Rectal smooth muscle tissue (tissue), 1 donor: Measurements from ENCODE around the gene ADAMTS3.

Experiments used
- H3K27ac ChIP-seq: one replicate; pipeline ENCODE4 v1.7.0; 2013; ENCODE audit warnings: low read depth, low read length, inconsistent platforms
- H3K27me3 ChIP-seq: one replicate; pipeline ENCODE4 v1.7.0; 2013; ENCODE audit warnings: low read length; ENCODE audit not compliant: control insufficient read depth, insufficient read depth
- H3K36me3 ChIP-seq: one replicate; pipeline ENCODE4 v1.7.0; 2013; ENCODE audit warnings: low read length; ENCODE audit not compliant: control insufficient read depth, insufficient read depth
- H3K4me1 ChIP-seq: one replicate; pipeline ENCODE4 v1.7.0; 2013; ENCODE audit warnings: low read length; ENCODE audit not compliant: control insufficient read depth, insufficient read depth
- H3K4me3 ChIP-seq: one replicate; pipeline ENCODE4 v1.7.0; 2013; ENCODE audit warnings: low read length
- H3K9ac ChIP-seq: one replicate; pipeline ENCODE4 v1.7.0; 2013; ENCODE audit warnings: low read length

ADAMTS3 gene

DNA sequence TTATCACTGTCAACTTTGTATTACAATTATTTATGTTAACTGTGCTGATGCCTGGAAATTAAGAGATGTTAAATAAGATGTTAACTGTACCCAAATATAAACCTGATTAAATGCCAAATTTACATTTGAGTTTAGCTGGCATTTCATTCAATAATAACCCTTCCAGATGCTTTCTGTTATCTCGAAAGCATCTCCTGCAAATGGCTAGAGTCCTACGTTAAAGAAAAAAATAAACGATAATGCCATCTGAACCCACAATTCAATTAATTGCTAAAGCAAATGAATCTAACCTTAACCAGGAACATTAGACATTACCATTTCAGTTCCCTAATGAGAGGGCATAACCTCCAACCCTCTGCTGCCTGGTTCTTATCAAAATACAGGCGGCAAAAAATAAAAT is 145.0 kb downstream of the ADAMTS3 start:
- H3K4me3 ChIP-seq = no peak overlapping the region
- H3K9ac ChIP-seq = no peak overlapping the region
- H3K27ac ChIP-seq = no peak overlapping the region
- no peaks in the 10 kb centered on the region for H3K4me1 ChIP-seq
- no peaks in the 10 kb centered on the region for H3K27me3 ChIP-seq
- H3K36me3 ChIP-seq = no peaks in the 10 kb centered on the region

DNA sequence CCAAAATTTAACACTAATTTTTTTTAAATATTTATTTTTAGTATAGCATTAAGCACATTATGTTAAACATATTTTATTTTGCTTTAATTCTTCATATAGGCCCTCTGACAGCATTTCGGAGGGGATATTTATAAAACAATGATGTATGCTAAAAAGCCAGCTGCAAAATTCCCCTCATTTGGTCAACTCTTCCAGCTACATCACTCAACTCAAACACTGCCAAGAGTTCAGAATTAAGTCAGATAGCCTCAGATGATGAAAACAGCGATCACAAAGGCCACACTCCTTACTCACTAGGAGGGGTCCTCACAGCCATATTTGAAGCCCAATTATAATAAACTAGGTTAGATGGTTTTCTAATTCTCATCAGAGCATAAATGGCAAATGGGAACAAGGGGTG is 146.6 kb downstream of the ADAMTS3 start:
- Histone ChIP-seq H3K36me3 (no peaks in the 10 kb centered on the region), H3K27me3 (no peaks in the 10 kb centered on the region), H3K9ac (no peak overlapping the region), H3K4me1 (peaks cover 3% of the 10 kb centered on the region), H3K27ac (no peak overlapping the region), H3K4me3 (no peak overlapping the region)

DNA sequence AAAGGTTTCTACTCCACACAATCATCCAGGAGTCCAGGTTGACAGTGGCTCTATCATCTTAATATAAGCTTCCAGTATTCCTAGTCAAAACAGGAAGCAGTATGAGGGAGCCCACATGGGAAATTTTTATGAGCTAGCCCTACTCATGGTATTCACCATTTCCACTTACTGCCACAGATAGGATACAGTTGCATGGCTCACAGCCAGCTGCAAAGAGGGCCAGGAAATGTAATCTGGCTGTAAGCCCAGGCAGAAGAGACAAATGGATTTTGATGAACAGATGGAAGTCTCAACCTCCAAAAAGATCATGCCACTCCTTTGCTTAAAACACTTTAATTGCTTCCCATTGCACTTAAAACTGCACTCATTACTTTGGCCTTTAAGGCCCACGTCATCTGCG is 150.6 kb downstream of the ADAMTS3 start:
- Histone ChIP-seq H3K36me3 (no peaks in the 10 kb centered on the region), H3K27ac (no peak overlapping the region), H3K27me3 (no peaks in the 10 kb centered on the region), H3K9ac (no peak overlapping the region), H3K4me1 (peaks cover 3% of the 10 kb centered on the region), H3K4me3 (no peak overlapping the region)

DNA sequence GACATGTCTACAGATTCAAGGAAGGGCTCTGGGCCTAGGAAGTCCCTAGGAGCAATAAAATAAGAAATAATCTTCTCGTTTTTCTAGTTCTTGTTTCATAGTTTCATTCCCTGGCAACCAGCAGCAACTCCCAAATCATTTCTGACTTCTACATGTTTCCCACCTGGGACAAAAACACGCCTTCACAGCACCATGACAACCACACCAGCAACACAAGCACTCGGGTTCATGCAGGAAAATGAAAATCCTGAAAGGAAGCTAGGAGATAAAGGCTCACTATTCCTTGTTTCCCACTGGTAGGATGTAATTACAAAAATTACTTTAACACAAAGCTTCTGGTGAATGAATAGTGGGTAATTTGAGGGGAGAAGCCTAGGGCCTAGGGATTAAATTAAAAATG is 158.9 kb downstream of the ADAMTS3 start:
- peak overlapping the region; percentile 32 for H3K27ac ChIP-seq
- H3K9ac ChIP-seq = no peak overlapping the region
- no peaks in the 10 kb centered on the region for H3K27me3 ChIP-seq
- no peaks in the 10 kb centered on the region for H3K4me1 ChIP-seq
- H3K36me3 ChIP-seq = no peaks in the 10 kb centered on the region
- no peak overlapping the region for H3K4me3 ChIP-seq

DNA sequence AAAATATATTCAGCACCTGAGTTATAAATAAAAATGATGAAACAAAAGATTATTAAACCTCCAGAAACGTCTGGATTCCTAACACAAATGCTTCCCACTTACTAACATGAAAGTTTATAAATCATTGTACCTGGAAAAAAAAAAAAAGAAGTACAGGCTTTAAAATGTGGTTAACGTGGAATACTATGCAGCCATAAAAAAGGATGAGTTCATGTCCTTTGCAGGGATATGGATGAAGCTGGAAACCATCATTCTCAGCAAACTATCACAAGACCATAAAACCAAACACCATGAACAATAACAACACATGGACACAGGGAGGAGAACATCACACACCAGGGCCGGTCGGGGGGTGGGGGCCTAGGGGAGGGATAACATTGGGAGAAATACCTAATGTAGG is 160.5 kb downstream of the ADAMTS3 start:
- H3K4me1 ChIP-seq = no peaks in the 10 kb centered on the region
- H3K36me3 ChIP-seq = no peaks in the 10 kb centered on the region
- no peak overlapping the region for H3K4me3 ChIP-seq
- H3K27ac ChIP-seq = no peak overlapping the region
- H3K27me3 ChIP-seq = no peaks in the 10 kb centered on the region
- H3K9ac ChIP-seq = no peak overlapping the region

DNA sequence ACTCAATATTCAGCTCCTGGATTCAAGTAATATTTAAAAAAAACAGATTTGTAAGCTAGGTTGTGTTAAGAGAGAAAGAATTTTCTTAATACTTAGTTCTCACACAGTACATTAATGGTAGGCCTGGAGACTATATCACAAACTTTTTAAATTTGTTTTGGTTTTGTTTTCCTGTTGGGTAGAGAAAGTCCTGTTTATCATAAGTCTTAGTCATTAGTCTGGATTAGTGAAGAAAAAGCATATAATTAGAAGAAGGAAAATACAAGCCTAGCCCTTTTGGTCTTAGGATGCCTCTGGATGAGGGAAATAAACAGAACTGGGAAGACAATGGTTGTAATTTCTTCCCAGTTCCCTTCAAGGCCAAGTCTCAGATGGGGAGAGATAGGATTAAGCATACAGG is 163.6 kb downstream of the ADAMTS3 start:
- H3K27me3 ChIP-seq = no peaks in the 10 kb centered on the region
- no peak overlapping the region for H3K9ac ChIP-seq
- H3K27ac ChIP-seq = no peak overlapping the region
- no peaks in the 10 kb centered on the region for H3K4me1 ChIP-seq
- no peak overlapping the region for H3K4me3 ChIP-seq
- no peaks in the 10 kb centered on the region for H3K36me3 ChIP-seq

DNA sequence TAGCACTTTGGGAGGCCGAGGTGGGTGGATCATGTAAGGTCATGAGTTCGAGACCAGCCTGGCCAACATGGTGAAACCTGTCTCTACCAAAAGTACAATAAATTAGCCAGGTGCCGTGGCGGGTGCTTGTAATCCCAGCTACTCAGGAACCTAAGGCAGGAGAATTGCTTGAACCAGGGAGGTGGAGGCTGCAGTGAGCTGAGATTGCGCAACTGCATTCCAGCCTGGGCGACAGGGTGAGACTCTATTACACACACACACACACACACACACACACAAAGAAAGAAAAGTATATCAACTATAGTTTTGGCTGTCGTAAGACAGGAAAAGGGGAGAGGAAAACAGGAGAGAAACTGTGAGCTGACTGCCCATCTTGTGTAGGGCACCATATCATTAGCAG is 171.7 kb downstream of the ADAMTS3 start:
- Histone ChIP-seq H3K27ac (no peak overlapping the region), H3K9ac (no peak overlapping the region), H3K27me3 (no peaks in the 10 kb centered on the region), H3K4me3 (no peak overlapping the region), H3K4me1 (no peaks in the 10 kb centered on the region), H3K36me3 (no peaks in the 10 kb centered on the region)

DNA sequence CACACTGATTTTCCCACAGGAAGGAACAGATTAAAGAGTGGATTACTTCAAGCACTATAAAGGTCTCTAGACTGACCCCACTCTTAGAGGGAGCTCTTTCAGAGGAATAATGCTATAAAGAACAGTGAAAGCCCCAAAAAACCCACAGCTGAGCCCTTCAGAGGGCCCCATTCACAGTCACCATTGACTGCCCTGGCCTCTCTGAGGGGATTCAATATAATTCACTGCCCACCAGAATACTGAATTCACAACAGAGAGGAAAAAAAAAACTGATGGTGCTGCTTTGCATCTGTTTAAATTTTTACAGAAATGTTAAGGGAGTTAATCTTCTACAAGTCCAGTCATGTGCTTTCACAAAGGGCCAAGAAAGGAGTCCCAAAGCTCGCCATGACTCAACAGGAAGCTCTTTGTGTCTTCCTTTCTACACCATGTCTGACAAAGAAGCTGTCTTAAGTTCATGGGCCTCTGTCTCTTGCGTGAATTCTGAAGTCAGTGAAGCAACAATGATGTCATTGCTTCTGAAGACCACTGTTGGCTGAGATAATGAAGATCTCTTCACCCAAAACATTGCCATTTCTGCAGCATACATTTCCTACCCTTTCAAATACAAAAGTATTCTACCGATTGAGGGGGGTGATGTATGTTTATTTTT is 174.9 kb downstream of the ADAMTS3 start:
- Histone ChIP-seq H3K9ac (no peak overlapping the region), H3K27me3 (no peaks in the 10 kb centered on the region), H3K4me3 (no peak overlapping the region), H3K36me3 (no peaks in the 10 kb centered on the region), H3K4me1 (no peaks in the 10 kb centered on the region), H3K27ac (no peak overlapping the region)

DNA sequence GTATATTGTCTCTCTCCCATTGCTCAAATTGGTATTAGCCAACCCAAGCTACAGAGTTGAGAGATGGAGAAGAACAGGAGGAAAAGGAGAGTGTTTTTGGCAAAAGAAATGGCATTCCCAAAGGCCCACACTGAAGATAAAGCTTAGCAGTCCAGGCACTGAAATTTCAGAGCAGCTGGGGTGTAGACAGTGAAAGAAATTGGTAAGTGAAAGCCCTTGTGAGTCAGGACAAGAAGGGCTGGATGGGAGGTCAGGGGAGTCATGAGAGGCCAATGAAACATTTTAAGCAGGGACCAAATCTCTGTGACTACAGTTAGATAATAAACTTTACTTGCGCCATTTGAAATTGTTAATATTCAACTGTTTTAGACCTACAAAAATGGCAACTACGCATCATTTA is 177.7 kb downstream of the ADAMTS3 start:
- no peaks in the 10 kb centered on the region for H3K27me3 ChIP-seq
- H3K4me3 ChIP-seq = no peak overlapping the region
- H3K4me1 ChIP-seq = no peaks in the 10 kb centered on the region
- no peaks in the 10 kb centered on the region for H3K36me3 ChIP-seq
- no peak overlapping the region for H3K9ac ChIP-seq
- H3K27ac ChIP-seq = no peak overlapping the region

DNA sequence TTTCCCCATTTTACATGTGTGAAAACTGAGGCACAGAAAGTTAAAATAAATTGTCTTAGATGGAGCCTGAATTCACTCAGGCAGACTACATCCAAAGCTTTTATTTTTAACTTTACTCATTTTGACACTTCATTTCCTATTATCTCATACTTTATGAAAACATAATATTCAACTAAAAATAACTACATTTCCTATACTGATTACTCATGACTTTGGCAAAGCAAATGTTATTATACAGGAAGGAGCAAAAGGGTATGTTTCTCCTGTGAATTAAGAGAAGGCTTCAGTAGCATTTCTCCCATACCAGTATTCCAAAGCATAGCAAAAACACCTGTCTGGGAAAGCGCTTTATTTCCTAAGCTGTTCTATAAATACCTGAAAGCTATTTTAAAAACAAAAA is 178.6 kb downstream of the ADAMTS3 start:
- Histone ChIP-seq H3K9ac (no peak overlapping the region), H3K36me3 (no peaks in the 10 kb centered on the region), H3K27ac (no peak overlapping the region), H3K4me3 (no peak overlapping the region), H3K27me3 (no peaks in the 10 kb centered on the region), H3K4me1 (no peaks in the 10 kb centered on the region)

DNA sequence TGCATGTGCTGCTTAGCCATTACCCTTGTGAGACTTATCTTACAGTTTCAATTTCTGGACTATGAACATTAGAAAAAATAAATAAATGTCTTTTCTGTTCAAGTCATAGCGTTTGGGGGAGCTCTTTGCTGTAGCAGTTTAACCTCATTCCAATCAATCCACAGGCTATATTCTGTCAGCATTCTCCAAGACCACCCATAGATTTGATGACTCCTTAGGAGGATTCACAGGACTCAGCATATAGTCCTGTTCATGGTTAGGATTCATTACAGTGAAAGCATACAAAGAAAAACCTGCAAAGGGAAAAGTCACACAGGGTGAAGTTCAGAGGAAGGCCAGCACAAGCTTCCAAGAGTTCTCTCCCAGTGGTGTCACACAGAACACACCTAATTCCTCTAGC is 180.5 kb downstream of the ADAMTS3 start:
- Histone ChIP-seq H3K27ac (no peak overlapping the region), H3K9ac (no peak overlapping the region), H3K27me3 (no peaks in the 10 kb centered on the region), H3K4me3 (no peak overlapping the region), H3K4me1 (no peaks in the 10 kb centered on the region), H3K36me3 (no peaks in the 10 kb centered on the region)

DNA sequence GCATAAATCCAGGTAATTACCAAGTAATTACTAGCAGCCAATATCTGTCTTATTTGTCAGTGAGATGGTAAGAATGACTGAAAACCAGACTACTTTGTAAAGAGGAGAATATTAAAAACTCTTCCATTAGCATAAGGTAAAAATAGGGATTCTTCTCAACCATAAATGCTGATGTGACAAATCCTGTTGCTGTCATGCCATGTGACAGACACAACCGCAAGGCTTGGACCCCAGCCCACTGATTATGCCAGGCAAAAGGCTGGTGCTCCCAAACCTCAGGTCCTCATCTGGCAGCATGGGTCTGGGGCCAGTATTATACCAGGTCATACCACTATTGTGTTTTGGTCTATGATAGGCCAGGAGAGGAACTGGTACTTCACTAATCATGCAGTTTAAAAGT is 181.1 kb downstream of the ADAMTS3 start:
- no peak overlapping the region for H3K27ac ChIP-seq
- H3K9ac ChIP-seq = no peak overlapping the region
- H3K4me3 ChIP-seq = no peak overlapping the region
- no peaks in the 10 kb centered on the region for H3K36me3 ChIP-seq
- no peaks in the 10 kb centered on the region for H3K27me3 ChIP-seq
- no peaks in the 10 kb centered on the region for H3K4me1 ChIP-seq

DNA sequence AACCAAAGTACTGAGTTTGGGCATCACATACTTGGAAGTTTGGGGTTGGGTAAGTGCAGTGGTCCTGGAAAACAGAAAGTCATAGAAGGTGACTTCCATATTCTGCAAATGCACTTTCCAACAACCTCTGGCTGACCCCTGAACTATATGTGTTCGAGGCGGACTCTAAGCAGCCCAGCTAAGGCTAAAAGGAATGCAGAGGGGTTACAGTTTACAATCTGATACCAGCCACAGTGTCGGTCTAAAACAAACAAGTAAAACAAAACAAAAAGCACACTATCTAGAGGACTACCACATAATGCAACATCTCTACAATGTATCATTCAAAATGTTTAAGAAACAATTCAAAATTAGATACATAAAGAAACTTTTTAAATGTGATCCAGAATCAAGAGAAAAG is 185.6 kb downstream of the ADAMTS3 start:
- H3K27me3 ChIP-seq = no peaks in the 10 kb centered on the region
- no peak overlapping the region for H3K4me3 ChIP-seq

More for the DNA sequence above, 185.6 kb downstream of the ADAMTS3 start:
- Histone ChIP-seq H3K9ac (no peak overlapping the region), H3K36me3 (no peaks in the 10 kb centered on the region), H3K4me1 (no peaks in the 10 kb centered on the region), H3K27ac (no peak overlapping the region)
